Esophagus squamous epithelium (tissue), 5 donors: ENCODE measurements around the gene DESI1. TPM values are rescaled to one million over a fixed set of nuclear protein-coding genes. Genes with fewer than 3 reads are reported as not detected.
A peak's percentile ranks its signal among the peaks of the same experiment; 100 is the strongest.

Experiments
- DNase-seq: peaks from one replicate; lab custom pipeline; 2025; lab: John Stamatoyannopoulos, UW
- H3K27ac ChIP-seq, 4 donors: fragments of 200-600 bp; sonication (generic); one replicate each; pipeline ENCODE4 v1.5.1; 2016 to 2019; ENCODE audit warnings: mild to moderate bottlenecking in 1 of 4
- H3K27me3 ChIP-seq, 4 donors: fragments of 200-600 bp; sonication (generic); 1 replicate in 3 of 4; 2 replicates in 1 of 4; pipeline versions ENCODE4 v1.5.1 to v1.6.0; 2017 to 2021; ENCODE audit warnings: antibody characterized with exemption in 1 of 4
- H3K36me3 ChIP-seq, 3 donors: fragments of 200-600 bp; sonication (generic); one replicate each; pipeline ENCODE4 v1.5.1; 2016 to 2019
- H3K4me1 ChIP-seq, 3 donors: fragments of 200-600 bp; sonication (generic); one replicate each; pipeline ENCODE4 v1.5.1; 2017 to 2019
- H3K4me3 ChIP-seq, 4 donors: fragments of 200-600 bp; sonication (generic); 1 replicate in 3 of 4; 2 replicates in 1 of 4; pipeline ENCODE4 v1.5.1; 2016 to 2019; ENCODE audit warnings: mild to moderate bottlenecking in 2 of 4, moderate library complexity in 1 of 4
- H3K9me3 ChIP-seq, 3 donors: fragments of 200-600 bp; sonication (generic); one replicate each; pipeline ENCODE4 v1.5.1; 2016 to 2019
- POLR2A ChIP-seq, 4 donors: fragments of 450-650 bp; IDR thresholded peaks; one replicate each; pipeline ENCODE4 v1.6.1; 2017; ENCODE audit warnings: antibody characterized with exemption in 4 of 4, mild to moderate bottlenecking in 4 of 4, moderate library complexity in 3 of 4
- WGBS, 2 donors: methylation state at CpG; one replicate each; pipeline ENCODE4 v1.1.5; 2018; 5-methylcytosine and 5-hydroxymethylcytosine counted together
- intact Hi-C: fragments of 100-400 bp; cut with DNase I; formaldehyde crosslinking; loops from one replicate; pipeline ENCODE4 v1.15.0; 2022
- total RNA-seq, 4 donors: library from RNA; depleted of rRNA; stranded (reverse); fragments of >200 nt; gene quantifications; one replicate each; pipeline ENCODE4 v1.1.0, GENCODE V29; 2016
- TF ChIP-seq, protein P1 (sequence below), 6 experiments: fragments of 450-650 bp in 4 of 6; fragments of 200-600 bp in 2 of 6; sonication (generic) in 2 of 6; IDR thresholded peaks; one replicate each; pipeline ENCODE4 v1.5.1; 2016 to 2019; ENCODE audit warnings: antibody characterized with exemption in 6 of 6, mild to moderate bottlenecking in 4 of 6, moderate library complexity in 4 of 6
- donor health status: DM: yes; HTN: yes; CAD: no.

Gene DESI1
- total RNA-seq, 4 donors from 2014 or later = 22.1 to 34.9 (median 28.4) TPM

DNA sequence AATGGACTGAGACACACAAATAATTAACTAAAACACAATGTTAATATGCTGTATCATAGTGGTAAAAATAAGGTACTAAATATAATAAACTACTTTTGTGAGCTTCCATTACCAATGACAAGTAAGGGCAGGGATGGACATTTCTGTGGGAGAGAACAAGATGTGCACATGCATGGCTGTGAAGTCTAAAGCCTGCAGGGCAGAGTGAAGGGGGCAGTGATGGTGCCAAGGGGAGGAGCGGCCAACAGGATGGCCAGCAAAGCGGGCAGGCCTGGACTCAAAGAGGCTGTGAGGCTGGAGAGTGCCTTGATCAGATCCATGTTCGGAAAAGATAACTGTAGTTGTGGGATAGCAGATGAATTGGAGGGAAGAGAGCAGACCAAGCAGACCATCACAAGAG, 12.5 kb downstream of the DESI1 start:
- WGBS, 2 donors = 83 to 87% methylated on average over 3 of the region's 3 CpGs
- no peaks in the 10 kb centered on the region for H3K9me3 ChIP-seq
- no peak for DNase-seq
- no peak overlapping the region for H3K4me3 ChIP-seq
- intact Hi-C loops = no loop called here
- H3K4me1 ChIP-seq = peaks cover 0 to 14% (median 0%) of the 10 kb centered on the region in 3 donors
- H3K27me3 ChIP-seq = no peaks in the 10 kb centered on the region
- TF ChIP-seq, protein P1, sequence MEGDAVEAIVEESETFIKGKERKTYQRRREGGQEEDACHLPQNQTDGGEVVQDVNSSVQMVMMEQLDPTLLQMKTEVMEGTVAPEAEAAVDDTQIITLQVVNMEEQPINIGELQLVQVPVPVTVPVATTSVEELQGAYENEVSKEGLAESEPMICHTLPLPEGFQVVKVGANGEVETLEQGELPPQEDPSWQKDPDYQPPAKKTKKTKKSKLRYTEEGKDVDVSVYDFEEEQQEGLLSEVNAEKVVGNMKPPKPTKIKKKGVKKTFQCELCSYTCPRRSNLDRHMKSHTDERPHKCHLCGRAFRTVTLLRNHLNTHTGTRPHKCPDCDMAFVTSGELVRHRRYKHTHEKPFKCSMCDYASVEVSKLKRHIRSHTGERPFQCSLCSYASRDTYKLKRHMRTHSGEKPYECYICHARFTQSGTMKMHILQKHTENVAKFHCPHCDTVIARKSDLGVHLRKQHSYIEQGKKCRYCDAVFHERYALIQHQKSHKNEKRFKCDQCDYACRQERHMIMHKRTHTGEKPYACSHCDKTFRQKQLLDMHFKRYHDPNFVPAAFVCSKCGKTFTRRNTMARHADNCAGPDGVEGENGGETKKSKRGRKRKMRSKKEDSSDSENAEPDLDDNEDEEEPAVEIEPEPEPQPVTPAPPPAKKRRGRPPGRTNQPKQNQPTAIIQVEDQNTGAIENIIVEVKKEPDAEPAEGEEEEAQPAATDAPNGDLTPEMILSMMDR (IDR thresholded peaks at IDR 0.05) = no peak
- no peak for TF ChIP-seq POLR2A (IDR thresholded peaks at IDR 0.05)
- peaks cover 0 to 84% (median 17%) of the 10 kb centered on the region in 3 donors for H3K36me3 ChIP-seq
- no peak overlapping the region for H3K27ac ChIP-seq

GRCh38 chr22:41603873-41604332, 16.9 kb downstream of the DESI1 start:
- intact Hi-C loops = no loop called here
- Histone ChIP-seq H3K4me1 (peaks cover 0 to 34% (median under 1%) of the 10 kb centered on the region in 3 donors), H3K9me3 (no peaks in the 10 kb centered on the region), H3K4me3 (no peak overlapping the region), H3K27ac (no peak overlapping the region), H3K36me3 (peaks cover 4 to 94% (median 23%) of the 10 kb centered on the region in 3 donors), H3K27me3 (no peaks in the 10 kb centered on the region)
- DNase-seq = no peak
- 62 to 84% methylated on average over 4 of the region's 4 CpGs for WGBS, 2 donors
- TF ChIP-seq, protein P1 (IDR thresholded peaks at IDR 0.05) = no peak
- TF ChIP-seq POLR2A (IDR thresholded peaks at IDR 0.05) = no peak

DNA sequence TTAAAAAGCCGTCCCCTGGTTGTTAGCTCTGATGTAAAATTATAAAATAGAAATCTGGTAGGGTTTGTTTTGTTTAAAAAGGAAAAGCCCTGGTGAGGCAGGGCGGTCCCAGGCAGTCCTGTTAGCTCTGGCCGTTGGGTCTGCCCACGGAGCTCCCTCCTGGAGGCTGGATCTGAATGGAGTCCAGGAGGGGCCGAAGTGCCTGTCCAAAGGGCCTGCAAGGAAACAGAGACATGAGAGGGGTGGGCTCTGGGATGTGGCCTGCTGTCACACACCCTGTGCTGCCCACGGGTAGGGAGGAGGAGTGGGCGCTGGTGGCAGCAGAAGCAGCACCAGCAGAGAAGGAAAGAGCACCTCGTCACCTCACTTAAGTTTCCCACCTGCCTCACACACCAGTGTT, 19.9 kb downstream of the DESI1 start:
- Histone ChIP-seq H3K4me1 (peaks cover 6 to 63% (median 21%) of the 10 kb centered on the region in 3 donors), H3K27me3 (no peaks in the 10 kb centered on the region), H3K9me3 (no peaks in the 10 kb centered on the region), H3K27ac (peak overlapping the region in 3 of 4 donors; percentile 34 to 86 (median 85)), H3K36me3 (peaks cover 4 to 64% (median 12%) of the 10 kb centered on the region in 3 donors), H3K4me3 (no peak overlapping the region)
- intact Hi-C loops = no loop called here
- TF ChIP-seq, protein P1 (IDR thresholded peaks at IDR 0.05) = no peak
- TF ChIP-seq POLR2A (IDR thresholded peaks at IDR 0.05) = no peak
- WGBS, 2 donors = 89 to 95% methylated on average over 4 to 6 of the region's 8 CpGs
- DNase-seq = no peak

DNA sequence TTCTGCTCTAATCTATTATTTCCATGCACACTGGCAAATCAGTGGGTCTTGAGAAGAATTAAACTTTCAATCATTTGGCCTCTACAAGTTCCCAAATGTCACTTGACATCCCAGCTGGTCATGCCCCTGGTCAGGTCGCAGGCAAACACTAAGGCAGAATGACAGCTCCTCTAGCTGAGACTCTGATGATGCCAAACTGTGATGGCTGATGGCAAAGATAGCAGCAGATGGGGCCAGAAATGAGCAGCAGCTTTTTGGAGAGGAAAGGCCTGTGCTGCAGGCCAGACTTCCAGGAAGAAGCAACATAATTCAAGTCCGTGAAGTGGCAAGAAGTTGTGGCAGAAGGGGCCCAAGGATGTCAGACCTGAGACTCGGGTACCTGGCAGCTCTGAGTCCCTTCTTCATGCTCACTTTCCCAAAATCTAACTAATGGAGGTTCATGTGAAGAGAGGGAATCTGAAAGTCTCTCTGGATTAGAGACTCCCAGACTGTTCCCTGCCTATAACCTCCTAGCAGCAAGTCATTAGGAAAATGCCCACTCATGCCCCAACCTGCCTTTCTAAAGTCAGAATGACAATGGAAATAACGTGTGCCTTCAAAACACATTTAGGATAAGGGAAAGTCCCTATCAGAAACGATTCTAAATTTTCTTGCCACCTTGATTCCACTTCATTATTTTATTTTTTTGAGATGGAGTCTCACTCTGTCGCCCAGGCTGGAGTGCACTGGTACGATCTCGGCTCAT, 21.8 kb downstream of the DESI1 start:
- peaks cover 6 to 65% (median 21%) of the 10 kb centered on the region in 3 donors for H3K4me1 ChIP-seq
- peak overlapping the region; percentile 38 to 86 (median 71) for H3K27ac ChIP-seq
- WGBS, 2 donors = 29 to 57% methylated on average over 7 to 8 of the region's 8 CpGs
- peaks cover 4 to 45% (median 6%) of the 10 kb centered on the region in 3 donors for H3K36me3 ChIP-seq
- TF ChIP-seq POLR2A (IDR thresholded peaks at IDR 0.05) = no peak
- intact Hi-C loops = no loop called here
- no peaks in the 10 kb centered on the region for H3K9me3 ChIP-seq
- no peak for DNase-seq
- H3K4me3 ChIP-seq = no peak overlapping the region
- H3K27me3 ChIP-seq = no peaks in the 10 kb centered on the region

- Histone ChIP-seq H3K4me3 (no peak overlapping the region), H3K27me3 (no peaks in the 10 kb centered on the region), H3K4me1 (peaks cover 6 to 65% (median 21%) of the 10 kb centered on the region in 3 donors), H3K27ac (peak overlapping the region; percentile 38 to 86 (median 71)), H3K9me3 (no peaks in the 10 kb centered on the region), H3K36me3 (peaks cover 4 to 35% (median 6%) of the 10 kb centered on the region in 3 donors)
- WGBS, 2 donors = 25 to 26% methylated on average over 4 of the region's 5 CpGs
- intact Hi-C loops = no loop called here
- DNase-seq = no peak
- TF ChIP-seq POLR2A (IDR thresholded peaks at IDR 0.05) = no peak
These were observed 22.8 kb downstream of the DESI1 start for GRCh38 chr22:41598081-41598480.

DNA sequence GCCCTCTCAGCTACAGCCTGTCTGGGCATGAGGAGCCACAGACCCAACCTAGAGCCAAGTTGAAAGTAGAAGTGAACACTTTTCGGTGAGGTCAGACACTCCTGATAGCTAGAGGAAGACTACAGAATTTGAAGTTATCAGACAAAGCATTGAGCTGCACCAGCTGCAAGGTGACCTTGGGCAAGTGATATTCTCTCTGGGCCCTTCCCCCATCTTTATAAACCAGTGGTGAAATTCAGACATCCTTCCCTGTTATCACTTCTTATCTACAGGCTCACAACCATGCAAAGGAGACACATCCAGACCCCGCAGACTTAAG, 23.2 kb downstream of the DESI1 start:
- Histone ChIP-seq H3K27ac (peak overlapping the region; percentile 71 to 86 (median 78)), H3K4me3 (no peak overlapping the region), H3K4me1 (peaks cover 6 to 65% (median 21%) of the 10 kb centered on the region in 3 donors), H3K36me3 (peaks cover 4 to 31% (median 6%) of the 10 kb centered on the region in 3 donors), H3K27me3 (no peaks in the 10 kb centered on the region), H3K9me3 (no peaks in the 10 kb centered on the region)
- TF ChIP-seq, protein P1 (IDR thresholded peaks at IDR 0.05) = no peak
- no peak for TF ChIP-seq POLR2A (IDR thresholded peaks at IDR 0.05)
- intact Hi-C loops = no loop called here
- 27 to 75% methylated on average over 1 to 2 of the region's 2 CpGs for WGBS, 2 donors
- DNase-seq = no peak
